ENCODE results near the gene RABGAP1. TPM values are rescaled to one million over a fixed set of nuclear protein-coding genes. Genes with fewer than 3 reads are reported as not detected.

RABGAP1 gene
- total RNA-seq = 57.8 and 58.8 TPM in 2 replicates

DNA sequence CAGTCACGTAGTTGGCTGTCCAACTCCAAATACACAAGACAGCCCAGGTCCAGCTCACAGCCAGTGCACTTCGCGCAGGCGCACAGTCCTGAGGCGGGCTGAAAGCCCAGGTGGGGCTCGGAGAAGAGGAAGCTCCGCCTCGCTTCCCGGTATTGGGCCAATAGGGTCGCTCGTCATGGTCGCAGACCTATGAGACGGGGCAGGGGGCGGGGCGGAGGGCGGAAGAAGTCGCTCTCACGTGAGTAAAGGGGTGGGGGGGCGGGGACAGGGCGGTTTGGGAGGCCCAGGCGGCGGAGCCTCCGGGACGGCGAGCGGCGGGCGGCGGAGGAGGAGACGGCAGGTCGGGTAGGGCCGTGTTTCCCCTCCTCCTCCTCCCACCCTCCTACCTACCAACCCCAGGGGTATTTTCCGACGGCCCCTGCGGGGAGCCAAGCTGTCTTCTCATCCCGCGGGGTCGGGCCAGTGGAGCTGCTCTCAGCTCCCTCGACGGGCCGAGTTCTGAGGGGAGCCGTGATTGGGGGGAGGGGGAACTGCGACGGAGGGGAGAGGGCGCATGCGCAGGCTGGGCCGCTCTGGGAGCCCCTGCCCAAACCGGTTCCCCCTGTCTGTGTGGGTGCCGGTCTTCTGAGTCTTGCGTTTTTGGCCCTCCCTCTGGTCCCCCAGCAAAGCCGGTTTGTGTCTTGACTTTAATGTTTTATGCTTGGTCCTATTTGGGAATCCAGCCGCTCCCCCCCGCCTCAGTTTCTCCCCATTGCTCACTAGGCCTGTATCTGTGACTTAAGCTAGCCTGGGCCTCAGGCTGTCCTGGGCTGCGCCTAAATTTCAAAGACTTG, at the start of gene RABGAP1:
RABGAP1 (plus strand) TSS at position 272 of the 833 bp plus-strand sequence. CDS start 16,040 bp downstream, outside the sequence.

DNA sequence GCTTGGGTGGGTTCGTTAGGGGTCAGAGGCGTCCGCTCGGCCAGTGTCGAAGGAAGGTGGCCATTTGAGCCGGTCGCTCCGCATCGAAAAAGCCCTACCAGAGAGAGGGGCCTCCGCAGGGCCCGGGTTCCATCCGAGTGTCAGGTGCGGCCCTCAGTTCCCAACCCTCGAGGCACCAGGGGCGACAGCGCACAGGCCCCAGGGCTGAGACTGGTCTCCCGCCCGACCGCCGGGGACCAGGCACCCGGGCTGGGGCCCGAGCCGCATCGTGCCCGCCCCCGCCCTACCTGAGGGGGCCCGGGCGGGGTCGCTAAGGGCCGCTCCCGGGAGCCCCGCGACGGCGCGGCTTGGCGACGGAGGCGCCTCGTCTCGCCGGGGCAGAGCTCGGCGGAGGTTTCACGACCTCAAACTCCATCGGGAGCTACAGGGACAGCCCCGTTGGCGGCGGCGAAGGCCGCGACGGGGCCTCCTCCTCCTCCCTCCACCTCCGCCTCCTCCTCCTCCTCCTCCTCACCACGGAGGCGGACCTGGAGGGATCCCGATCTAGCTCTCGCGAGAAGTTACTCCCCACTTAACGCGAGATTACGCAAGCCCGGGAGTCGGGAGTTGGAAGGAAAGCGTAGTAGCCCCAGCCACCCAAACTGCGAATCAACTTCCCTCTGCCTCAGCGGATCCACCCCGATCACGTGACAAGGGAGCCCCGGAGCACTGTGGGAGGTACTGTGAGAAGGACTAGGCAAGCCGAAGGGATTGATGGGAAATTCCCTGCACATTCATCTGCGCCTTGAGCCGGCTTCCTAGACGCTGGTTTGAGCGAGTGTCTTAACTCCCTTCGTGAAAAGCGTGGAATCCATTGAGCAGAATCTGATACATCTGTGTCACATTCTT, 35.8 kb upstream of the RABGAP1 start, which contains the start of gene RC3H2:
RC3H2 (minus strand) TSS at position 537 of the 888 bp plus-strand sequence. CDS start 7,850 bp downstream, outside the sequence.

DNA sequence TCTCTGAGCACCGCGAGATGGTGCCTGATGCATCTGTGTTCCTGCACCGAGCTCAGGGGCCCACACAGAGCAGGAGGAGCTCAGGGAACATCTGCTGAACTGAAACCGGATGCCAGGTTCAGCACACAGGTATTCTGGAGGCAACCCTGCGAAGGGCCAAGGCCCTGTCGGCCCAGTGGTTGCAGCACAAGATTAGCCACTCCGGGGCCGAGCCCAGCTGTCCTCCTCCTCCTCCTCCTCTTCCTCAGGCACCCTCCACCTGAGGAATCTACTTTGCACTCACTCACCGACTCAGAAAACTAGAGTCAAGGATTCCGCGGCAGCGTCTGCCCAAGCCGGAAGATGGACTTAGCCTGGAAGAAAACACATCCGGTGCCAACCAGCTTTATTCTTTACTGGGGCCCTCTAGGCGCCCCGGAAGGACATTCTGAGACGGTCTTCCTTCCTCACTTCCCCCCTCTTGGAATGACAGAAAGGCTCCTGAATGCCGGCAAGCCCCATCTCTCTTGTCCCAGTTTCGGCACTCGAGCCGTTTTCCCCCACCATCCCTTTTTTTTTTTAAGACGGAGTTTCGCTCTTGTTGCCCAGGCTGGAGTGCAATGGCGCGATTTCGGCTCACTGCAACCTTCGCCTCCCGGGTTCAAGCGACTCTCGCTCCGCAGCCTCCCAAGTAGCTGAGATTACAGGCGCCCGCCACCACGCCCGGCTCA, 27.7 kb upstream of the RABGAP1 start, which contains the start of gene ZBTB6:
ZBTB6 (minus strand) TSS at position 360 of the 710 bp plus-strand sequence. CDS start 1,251 bp downstream, outside the sequence.

DNA sequence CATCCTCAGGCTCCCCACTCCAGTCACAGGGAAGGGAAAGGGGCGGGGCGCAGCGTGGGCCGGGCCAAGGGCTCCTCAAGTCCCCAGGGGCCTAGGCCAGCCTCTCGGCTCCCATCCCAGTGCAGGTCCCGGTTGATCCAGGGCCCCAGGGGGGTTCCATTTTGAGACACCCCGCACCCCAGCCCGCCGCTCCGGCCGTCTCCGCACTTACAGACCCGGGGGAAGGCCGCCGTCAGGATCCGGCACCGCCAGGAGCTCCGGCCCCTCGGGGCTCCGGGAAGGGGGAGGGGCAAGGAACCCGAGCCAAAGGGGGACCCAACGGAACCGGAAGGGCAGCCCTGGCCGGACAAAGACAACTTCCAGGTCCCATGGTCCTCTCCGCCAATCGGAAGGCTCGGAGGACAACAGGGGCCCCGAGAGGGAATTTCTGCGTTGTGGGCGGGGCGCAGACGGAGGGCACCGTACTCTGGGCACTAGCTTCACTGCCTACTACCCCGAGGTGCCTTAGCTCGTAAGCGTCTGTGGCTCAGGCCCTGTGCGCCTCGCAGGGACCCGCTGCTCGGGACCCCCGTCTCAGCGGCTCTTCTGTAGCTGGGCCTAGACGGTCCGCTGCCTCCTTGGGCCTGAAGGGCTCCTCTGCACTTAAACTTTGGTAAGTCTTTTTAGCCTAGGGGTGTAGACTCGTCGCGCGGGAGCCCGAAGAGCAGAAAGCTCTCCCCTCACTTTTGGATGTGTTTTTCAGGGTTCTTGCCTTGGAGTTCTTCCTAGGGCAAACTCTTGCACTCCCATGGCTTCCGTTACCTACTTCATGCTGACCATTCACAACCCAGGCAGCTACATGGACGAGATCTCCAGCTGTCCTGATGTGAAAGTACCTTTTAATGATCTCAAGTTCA, 9.3 kb upstream of the RABGAP1 start, which contains the start of gene ZBTB26:
ZBTB26 (minus strand) TSS at position 287 of the 896 bp plus-strand sequence. CDS start 11,578 bp downstream, outside the sequence.

DNA sequence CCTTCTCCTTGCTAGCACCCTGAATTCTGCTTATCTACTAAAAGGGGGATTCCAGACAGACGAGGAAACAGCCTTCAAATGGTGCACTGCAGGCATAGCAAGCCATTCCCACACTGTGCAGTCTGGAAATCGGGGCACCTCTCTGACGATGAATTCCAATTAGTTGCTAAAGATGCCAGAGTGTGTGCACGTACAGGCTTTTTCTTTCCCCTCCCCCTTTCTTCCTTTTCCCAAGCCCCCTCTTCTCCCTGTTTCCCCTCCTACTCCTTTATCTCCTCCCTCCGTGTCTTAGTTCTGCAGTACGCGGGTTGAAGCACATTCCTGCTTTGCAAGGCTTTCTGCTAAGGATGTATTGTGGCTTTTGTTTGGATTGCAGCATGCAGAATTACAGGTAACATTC, 92.5 kb downstream of the RABGAP1 start, which contains the start of gene GPR21:
GPR21 (plus strand) TSS at position 316 of the 400 bp plus-strand sequence. CDS start 900 bp downstream, outside the sequence.

Small RNAs within 50 kb of the gene (small RNA-seq; reads per million reads assigned to genes)
- gene GPR21 (not detected), gene RNY1P15 (not detected)

Other genes starting within 250 kb of the RABGAP1 start
- gene OR1L4, start 217.0 kb upstream of the RABGAP1 start, total RNA-seq = not detected in 2 replicates
- gene OR1L6, start 198.7 kb upstream of the RABGAP1 start, total RNA-seq = not detected in 2 replicates
- not detected in 2 replicates for gene OR5C1, start 152.1 kb upstream of the RABGAP1 start, total RNA-seq
- not detected in 2 replicates for gene OR1K1, start 140.9 kb upstream of the RABGAP1 start, total RNA-seq
- gene PDCL, start 112.4 kb upstream of the RABGAP1 start, total RNA-seq = 46.6 and 53.5 TPM in 2 replicates
- 77.5 and 85.1 TPM in 2 replicates for gene RC3H2, start 35.7 kb upstream of the RABGAP1 start, total RNA-seq
- gene ZBTB6, start 27.7 kb upstream of the RABGAP1 start, total RNA-seq = 13.2 and 16.5 TPM in 2 replicates
- gene ZBTB26, start 9.5 kb upstream of the RABGAP1 start, total RNA-seq = 6.0 and 6.3 TPM in 2 replicates
- gene GPR21, start 92.6 kb downstream of the RABGAP1 start, total RNA-seq = 1.2 and 1.8 TPM in 2 replicates